NCI-H774 (cell line): ENCODE measurements around the gene TANC1.

Source experiments
- DNase-seq: peaks from one replicate; lab custom pipeline; 2025; lab: John Stamatoyannopoulos, UW

TANC1 gene

DNA sequence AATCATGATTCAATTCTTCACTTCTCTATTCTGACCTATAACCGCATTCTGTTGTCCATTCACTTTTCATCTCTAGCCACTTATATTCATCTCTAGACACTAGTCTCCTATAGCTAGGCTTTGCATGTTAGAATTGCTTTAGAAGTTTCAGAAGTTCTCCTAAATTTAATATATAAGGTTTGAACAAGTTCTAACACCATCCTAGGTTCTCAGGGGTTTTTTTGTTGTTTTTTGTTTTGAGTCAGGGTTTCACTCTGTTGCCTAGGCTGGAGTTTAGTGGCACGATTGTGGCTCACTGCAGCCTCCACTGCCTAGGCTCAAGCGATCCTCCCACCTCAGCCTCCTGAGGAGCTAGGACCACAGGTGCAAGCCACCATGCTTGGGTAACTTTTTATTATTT is 298.1 kb downstream of the TANC1 start:
- no peak for DNase-seq

DNA sequence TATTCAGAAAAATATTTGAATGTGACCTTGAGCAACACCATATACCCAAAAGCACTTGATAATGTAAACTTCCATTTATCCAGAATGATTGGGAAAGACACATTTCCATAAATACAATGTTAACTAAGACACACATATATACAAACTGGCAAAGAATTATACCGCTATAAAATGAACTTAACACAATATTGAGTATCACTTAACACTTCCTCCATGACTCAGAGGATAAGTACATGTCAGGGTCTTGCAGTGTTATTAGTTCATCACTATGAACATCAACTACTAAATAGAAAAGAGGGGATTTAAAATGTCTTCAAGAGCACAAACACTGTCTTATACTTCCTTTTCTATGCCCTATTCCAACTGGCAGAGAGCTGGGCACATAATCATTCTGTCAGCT is 299.5 kb downstream of the TANC1 start:
- DNase-seq, result no peak

DNA sequence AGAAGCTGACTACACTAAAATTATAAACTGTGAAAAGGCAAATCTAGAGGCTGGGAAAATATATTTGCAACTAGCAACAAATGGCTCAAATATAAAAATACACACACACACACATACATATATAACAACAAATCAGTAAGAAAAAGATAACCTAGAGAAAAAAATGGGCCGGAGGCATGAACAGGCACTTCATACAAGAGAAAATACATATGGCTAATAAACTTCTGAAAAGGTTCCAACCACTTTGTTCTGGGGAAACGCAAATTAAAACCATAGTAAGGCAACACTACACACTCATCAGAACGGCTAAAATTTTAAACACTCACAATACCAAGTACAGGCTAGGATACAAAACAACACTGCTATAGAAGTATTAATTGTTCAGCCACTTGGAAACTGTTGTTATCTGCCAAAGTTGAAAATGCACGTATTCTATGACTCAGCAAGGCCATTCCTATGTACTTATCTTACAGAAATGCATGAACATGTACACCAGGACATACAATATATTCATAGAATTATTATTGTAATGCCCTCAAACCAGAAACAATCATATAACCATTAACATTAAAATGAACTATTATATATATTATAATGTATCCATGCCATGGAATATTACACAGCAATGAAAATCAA is 302.4 kb downstream of the TANC1 start:
- DNase-seq, result no peak

DNA sequence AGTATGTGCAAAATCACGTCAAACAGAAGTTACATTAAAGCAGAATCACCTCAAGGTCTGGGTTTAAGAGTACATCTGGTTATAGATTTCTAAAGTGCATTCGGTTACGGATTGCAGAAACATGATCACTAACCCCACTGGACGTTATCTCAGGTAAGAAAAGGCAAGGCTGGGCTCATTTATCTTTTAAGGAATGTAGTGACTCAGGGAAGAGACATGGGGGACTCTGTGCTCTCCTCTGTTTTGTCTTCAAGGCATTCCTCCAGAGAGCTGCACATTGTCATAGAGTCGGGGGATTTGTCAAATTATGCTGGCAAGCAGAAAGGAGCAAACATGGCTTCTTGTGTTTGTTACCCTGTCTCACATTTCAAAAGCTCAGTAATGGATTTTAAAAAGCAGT is 303.7 kb downstream of the TANC1 start:
- no peak for DNase-seq

DNA sequence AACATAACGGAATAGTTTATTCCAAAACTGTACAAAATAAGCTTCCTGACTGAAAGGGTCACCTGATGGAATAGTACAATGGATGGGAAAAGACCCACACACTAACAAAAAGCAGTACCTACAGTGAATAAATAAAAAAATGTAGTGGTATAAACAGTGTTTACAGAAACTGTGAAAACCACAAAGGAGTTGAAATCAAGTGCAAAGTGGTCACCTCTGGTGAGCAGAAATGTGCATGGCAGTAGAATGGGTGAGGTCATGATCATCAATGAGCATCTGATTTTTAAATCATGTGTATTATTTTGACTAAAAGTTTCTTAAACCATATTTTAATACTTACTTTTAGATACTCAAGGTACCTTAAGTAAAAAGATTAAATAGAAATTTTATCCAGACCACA is 306.7 kb downstream of the TANC1 start:
- no peak for DNase-seq

DNA sequence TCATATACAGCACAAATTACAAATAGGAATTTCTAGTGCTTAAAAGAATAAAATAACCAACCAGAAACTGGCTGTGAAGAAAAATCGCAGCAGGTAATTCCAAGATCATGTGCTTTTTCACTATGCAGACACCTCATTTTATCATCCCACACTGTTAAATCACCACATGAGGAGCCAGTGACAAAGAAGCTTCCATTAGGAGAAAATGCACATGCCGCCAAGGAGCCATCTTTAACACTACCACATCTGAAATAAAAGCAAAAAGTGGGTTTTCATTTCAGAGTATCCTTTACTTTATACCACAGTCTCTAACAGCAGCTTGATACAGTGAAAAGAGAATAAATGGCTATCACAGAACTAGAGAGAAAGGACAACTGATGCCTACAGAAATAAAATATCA is 311.3 kb downstream of the TANC1 start:
- no peak for DNase-seq

DNA sequence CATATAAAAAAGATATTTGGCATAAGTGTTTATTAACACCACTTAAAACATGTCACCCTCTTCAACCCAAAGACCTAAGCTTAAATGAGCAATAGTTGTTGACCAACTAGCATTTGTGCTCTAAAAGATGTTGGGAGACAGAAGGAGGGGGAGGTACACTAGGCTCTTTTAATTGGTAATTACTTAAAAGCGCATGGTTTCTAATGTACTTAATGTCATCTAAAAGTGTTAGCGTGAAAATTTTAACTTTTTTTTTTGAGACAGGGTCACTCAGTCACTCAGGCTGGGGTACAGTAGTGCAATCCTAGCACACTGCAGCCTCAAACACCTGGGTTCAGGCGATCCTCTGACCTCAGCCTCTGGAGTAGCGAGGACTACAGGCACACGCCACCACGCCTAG is 312.6 kb downstream of the TANC1 start:
- no peak for DNase-seq
